Transverse colon (tissue), 4 donors: ENCODE measurements around the gene CD84.

ENCODE experiments used
- EP300 ChIP-seq: sonication (generic); formaldehyde crosslinking; IDR thresholded peaks from one replicate; pipeline ENCODE4 v1.6.1; 2017; ENCODE audit warnings: antibody characterized with exemption, low read depth
- POLR2A ChIP-seq: fragments of 450-650 bp; IDR thresholded peaks from one replicate; pipeline ENCODE4 v1.6.1; 2016; ENCODE audit warnings: antibody characterized with exemption, mild to moderate bottlenecking, moderate library complexity
- POLR2AphosphoS5 ChIP-seq, 3 donors: sonication (generic); formaldehyde crosslinking; IDR thresholded peaks; one replicate each; pipeline ENCODE4 v1.6.1; 2016; ENCODE audit warnings: antibody characterized with exemption in 3 of 3
- TF ChIP-seq, protein P1 (sequence below), 5 experiments: fragments of 200-600 bp in 3 of 5; fragments of 450-650 bp in 2 of 5; sonication (generic) in 3 of 5; IDR thresholded peaks; 1 replicate in 2 of 5; 2 replicates in 3 of 5; pipeline ENCODE4 v1.5.1; 2016 to 2017; ENCODE audit warnings: antibody characterized with exemption in 5 of 5, inconsistent platforms in 3 of 5, mild to moderate bottlenecking in 2 of 5, moderate library complexity in 1 of 5

DNA sequence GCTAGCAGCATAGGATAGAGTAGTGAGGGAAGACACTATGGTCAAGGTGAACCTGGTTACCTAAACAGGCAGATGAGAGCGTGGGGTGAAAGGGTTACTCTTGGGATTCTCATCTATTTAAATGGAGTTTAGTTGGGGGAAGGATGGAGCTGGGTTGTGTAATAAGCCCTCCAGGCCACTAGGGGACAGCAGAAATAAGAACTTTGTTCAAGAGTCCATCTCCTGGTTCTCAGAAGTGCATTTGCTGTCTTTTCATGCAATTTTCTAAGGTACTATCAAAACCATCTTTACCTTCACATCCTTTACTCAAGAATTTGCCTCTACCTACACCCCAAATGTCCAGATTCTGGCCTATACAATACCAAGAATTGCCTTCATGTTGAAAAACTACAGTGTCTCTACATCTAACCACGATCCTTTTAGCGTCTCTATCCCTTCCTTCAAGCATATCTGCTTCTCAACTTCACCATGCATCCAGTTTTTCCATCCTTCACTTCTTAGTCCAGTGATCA, 39.5 kb upstream of the CD84 start:
- TF ChIP-seq, protein P1, sequence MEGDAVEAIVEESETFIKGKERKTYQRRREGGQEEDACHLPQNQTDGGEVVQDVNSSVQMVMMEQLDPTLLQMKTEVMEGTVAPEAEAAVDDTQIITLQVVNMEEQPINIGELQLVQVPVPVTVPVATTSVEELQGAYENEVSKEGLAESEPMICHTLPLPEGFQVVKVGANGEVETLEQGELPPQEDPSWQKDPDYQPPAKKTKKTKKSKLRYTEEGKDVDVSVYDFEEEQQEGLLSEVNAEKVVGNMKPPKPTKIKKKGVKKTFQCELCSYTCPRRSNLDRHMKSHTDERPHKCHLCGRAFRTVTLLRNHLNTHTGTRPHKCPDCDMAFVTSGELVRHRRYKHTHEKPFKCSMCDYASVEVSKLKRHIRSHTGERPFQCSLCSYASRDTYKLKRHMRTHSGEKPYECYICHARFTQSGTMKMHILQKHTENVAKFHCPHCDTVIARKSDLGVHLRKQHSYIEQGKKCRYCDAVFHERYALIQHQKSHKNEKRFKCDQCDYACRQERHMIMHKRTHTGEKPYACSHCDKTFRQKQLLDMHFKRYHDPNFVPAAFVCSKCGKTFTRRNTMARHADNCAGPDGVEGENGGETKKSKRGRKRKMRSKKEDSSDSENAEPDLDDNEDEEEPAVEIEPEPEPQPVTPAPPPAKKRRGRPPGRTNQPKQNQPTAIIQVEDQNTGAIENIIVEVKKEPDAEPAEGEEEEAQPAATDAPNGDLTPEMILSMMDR (IDR thresholded peaks at IDR 0.05) = peak in 4 of 5 experiments; percentile 24 to 37 (median 30)
- TF ChIP-seq POLR2A (no peak), POLR2AphosphoS5 (IDR thresholded peaks at IDR 0.05) (no peak), EP300 (no peak)
